K562 (cell line): ENCODE data around the gene NINL. TPM values are rescaled to one million over a fixed set of nuclear protein-coding genes. Genes with fewer than 3 reads are reported as not detected.
"Not testable (repeated sequence)": the region's sequence is repeated elsewhere in the genome, so short reads cannot be mapped to it uniquely, and the experiment has no call there.

Source experiments
- ATAC-seq: fragments of 200-7000 bp; cut with Tn5 transposase; 3 replicates; pipeline ENCODE4 v1.9.1; 2020; ENCODE audit warnings: moderate library complexity
- BruUV-seq: library from RNA; stranded (reverse); fragments of 400-500 nt; replicated peaks from 2 replicates; lab custom pipeline; 2021; lab: Mats Ljungman, UMichigan
- CTCF ChIA-PET: fragments of 300-600 bp; formaldehyde crosslinking; extraction: SDS; loops from one replicate; lab custom pipeline; 2021; ENCODE audit warnings: low intra/inter-chr PET ratio; lab: Yijun Ruan, JAX
- POLR2A ChIA-PET: fragments of 300-600, 350-650 bp; sonication (Branson Sonifier 250); formaldehyde crosslinking; extraction: SDS; loops from one replicate; lab custom pipeline; 2021; ENCODE audit warnings: antibody characterized with exemption, inconsistent platforms; lab: Yijun Ruan, JAX
- DNase-seq, 4 experiments: peaks; one replicate each; pipeline versions ENCODE4 v3.0.0 to v3.0.0-alpha.2; 2011 to 2018; ENCODE audit warnings: low spot score in 3 of 4, mixed read lengths in 3 of 4; ENCODE audit errors: extremely low read depth in 1 of 4
- FAIRE-seq: peaks from 2 replicates; lab custom pipeline; 2011; peaks lifted over from hg19 to GRCh38; lab: Jason Lieb, UNC
- H2AFZ ChIP-seq: 2 replicates; pipeline ENCODE4 v1.6.0; 2011; ENCODE audit warnings: low read depth, low read length, control low read depth, inconsistent platforms
- H3K27ac ChIP-seq: fragments of 200-600 bp; 3 replicates; pipeline ENCODE4 v1.8.0; 2011; ENCODE audit warnings: low read depth, mild to moderate bottlenecking, control low read depth, inconsistent platforms, low read length, moderate library complexity, mixed read lengths; ENCODE audit errors: extremely low read depth
- H3K27me3 ChIP-seq, 2 experiments: fragments of 300-600 bp in 1 of 2; 2 replicates in 1 of 2; 3 replicates in 1 of 2; pipeline versions ENCODE4 v1.6.0 to v1.8.0; 2011; ENCODE audit warnings: inconsistent platforms in 2 of 2, low read length in 2 of 2, mild to moderate bottlenecking in 1 of 2, mixed read lengths in 1 of 2, moderate library complexity in 1 of 2; ENCODE audit not compliant: control insufficient read depth in 2 of 2, insufficient read depth in 2 of 2
- H3K36me3 ChIP-seq: fragments of 300-600 bp; 3 replicates; pipeline ENCODE4 v1.8.0; 2011; ENCODE audit warnings: mild to moderate bottlenecking, low read length, inconsistent platforms; ENCODE audit not compliant: control insufficient read depth, insufficient read depth
- H3K4me1 ChIP-seq, 2 experiments: fragments of 200-600 bp in 1 of 2; replicated peaks in 1 of 2; 2 replicates in 1 of 2; 3 replicates in 1 of 2; pipeline versions ENCODE4 v1.5.1 to v1.8.0; 2011; ENCODE audit warnings: inconsistent platforms in 2 of 2, low read length in 2 of 2, mild to moderate bottlenecking in 1 of 2, mixed read lengths in 1 of 2, moderate library complexity in 1 of 2; ENCODE audit not compliant: control insufficient read depth in 2 of 2, insufficient read depth in 2 of 2
- H3K4me2 ChIP-seq: 2 replicates; pipeline ENCODE4 v1.6.1; 2011; ENCODE audit warnings: low read length, control low read depth, inconsistent platforms, mixed read lengths; ENCODE audit not compliant: insufficient read depth
- H3K4me3 ChIP-seq: fragments of 200-600 bp; sonication (generic), shearing (Covaris generic); 2 replicates; pipeline ENCODE4 v1.5.1; 2016; ENCODE audit warnings: control low read depth, inconsistent platforms
- H3K79me2 ChIP-seq: fragments of 200-600 bp; 3 replicates; pipeline ENCODE4 v1.8.0; 2011; ENCODE audit warnings: low read length, inconsistent platforms; ENCODE audit not compliant: control insufficient read depth, insufficient read depth
- H3K9ac ChIP-seq, 2 experiments: 2 replicates each; pipeline versions ENCODE4 v1.6.0 to v1.6.1; 2011; ENCODE audit warnings: low read depth in 2 of 2, low read length in 2 of 2, control low read depth in 1 of 2, inconsistent platforms in 1 of 2, mild to moderate bottlenecking in 1 of 2, mixed read lengths in 1 of 2; ENCODE audit not compliant: insufficient read depth in 1 of 2
- H3K9me1 ChIP-seq: one replicate; pipeline ENCODE4 v1.6.0; 2011; ENCODE audit warnings: inconsistent platforms, mild to moderate bottlenecking, low read length, moderate library complexity; ENCODE audit not compliant: control insufficient read depth, insufficient read depth
- H3K9me3 ChIP-seq: replicated peaks from 2 replicates; pipeline ENCODE4 v1.5.1; 2011; ENCODE audit warnings: low read depth, low read length, inconsistent platforms; ENCODE audit not compliant: control insufficient read depth, insufficient read depth
- H4K20me1 ChIP-seq: replicated peaks from 2 replicates; pipeline ENCODE4 v1.6.1; 2011; ENCODE audit warnings: low read length, inconsistent platforms, mixed read lengths; ENCODE audit not compliant: control insufficient read depth, insufficient read depth
- CCNT2 ChIP-seq: IDR thresholded peaks from 2 replicates; pipeline ENCODE4 v1.6.1; 2011; ENCODE audit warnings: borderline replicate concordance, low read depth, mild to moderate bottlenecking, moderate library complexity, mixed read lengths, low read length; ENCODE audit not compliant: insufficient read length; ENCODE audit errors: extremely low read depth
- EWSR1 ChIP-seq: fragments of 450-650 bp; IDR thresholded peaks from 2 replicates; pipeline ENCODE4 v1.6.1; 2018; ENCODE audit warnings: borderline replicate concordance, mild to moderate bottlenecking, low read depth, moderate library complexity; ENCODE audit not compliant: partially characterized antibody
- FIP1L1 ChIP-seq: fragments of 200-400 bp; formaldehyde crosslinking; IDR thresholded peaks from 2 replicates; pipeline ENCODE4 v1.6.1; 2018; ENCODE audit warnings: mild to moderate bottlenecking, low read depth, low read length; ENCODE audit not compliant: poor library complexity, severe bottlenecking
- HDAC8 ChIP-seq: fragments of 450-650 bp; IDR thresholded peaks from 2 replicates; pipeline ENCODE4 v1.6.1; 2016; ENCODE audit warnings: mild to moderate bottlenecking, missing genetic modification characterization, moderate library complexity, missing compliant biosample characterization
- SFPQ ChIP-seq: fragments of 200-400 bp; formaldehyde crosslinking; IDR thresholded peaks from 2 replicates; pipeline ENCODE4 v1.6.1; 2017; ENCODE audit warnings: mild to moderate bottlenecking, low read depth, low read length, moderate library complexity
- ZNF174 ChIP-seq: fragments of 250-450 bp; sonication (Bioruptor Pico); IDR thresholded peaks from 2 replicates; pipeline ENCODE4 v1.4.0; 2020; ENCODE audit warnings: mild to moderate bottlenecking
- WGBS: fragments of 100-300 bp; shearing (Covaris generic); methylation state at CpG from one replicate; pipeline ENCODE4 v1.1.6; 2016; ENCODE audit warnings: low coverage, mixed read lengths; ENCODE audit not compliant: insufficient coverage; ENCODE audit errors: missing lambda C conversion rate; 5-methylcytosine and 5-hydroxymethylcytosine counted together
- in situ Hi-C: fragments of 300-500 bp; cut with MboI; formaldehyde crosslinking; loops from 4 replicates; pipeline ENCODE4 v1.15.0; 2018; ENCODE audit warnings: inconsistent platforms, mixed read lengths
- intact Hi-C: fragments of 100-400 bp; cut with micrococcal nuclease; formaldehyde crosslinking; loops from 2 replicates; pipeline ENCODE4 v1.14.2; 2022
- polyA plus RNA-seq, 8 experiments: library from polyadenylated mRNA; depleted of rRNA in 4 of 8; stranded (reverse) in 5 of 8; unstranded in 3 of 8; fragments of >200 nt; fragmentation: Nextera tagmentation in 2 of 8; fragmentation: Illumina TruSeq in 1 of 8; extraction: Ambion mirVana in 2 of 8; extraction: Trizol in 1 of 8; gene quantifications; 2 replicates each; pipeline versions ENCODE4 v1.2.1 to v1.2.3, GENCODE V29; 2011 to 2014; ENCODE audit warnings: inconsistent platforms in 1 of 8, missing spikeins in 1 of 8
- total RNA-seq, 7 experiments: library from RNA; depleted of rRNA in 6 of 7; stranded (reverse); fragments of >200 nt in 6 of 7; fragmentation: Illumina TruSeq in 2 of 7; extraction: Trizol in 2 of 7; gene quantifications; 2 replicates each; pipeline versions ENCODE4 v1.2.1 to v1.2.3, GENCODE V29; 2011 to 2021; ENCODE audit warnings: low replicate concordance in 1 of 7

The NINL gene
- total and polyA plus RNA-seq, 9 of the 15 experiments (the other 6 are each of a cell fraction or from before 2014, with no cell fraction given), result 0.03 to 0.22 (median 0.05) TPM; not detected in 5

GRCh38 chr20:25503936-25504335 lies 81.4 kb downstream of the NINL start (continued):
- TF ChIP-seq SFPQ (no peak), ZNF174 (CRISPR knock-in tag) (no peak), EWSR1 (no peak), HDAC8 (no peak), FIP1L1 (no peak), CCNT2 (no peak)

GRCh38 chr20:25503051-25503639 lies 82.2 kb downstream of the NINL start:
- intact Hi-C loops, H4K20me1 ChIP-seq, H3K9me3 ChIP-seq, CTCF ChIA-PET, in situ Hi-C loops, H3K27ac ChIP-seq, H3K4me2 ChIP-seq, H3K9ac ChIP-seq, DNase-seq, H3K4me1 ChIP-seq, BruUV-seq, POLR2A ChIA-PET, H2AFZ ChIP-seq, H3K9me1 ChIP-seq, H3K79me2 ChIP-seq, H3K36me3 ChIP-seq, H3K4me3 ChIP-seq, FAIRE-seq, ATAC-seq: not testable (repeated sequence)
- 0% methylated on average over 2 of the region's 6 CpGs for whole genome bisulfite sequencing
- H3K27me3 ChIP-seq, result peaks cover 6 to 44% of the 10 kb centered on the region in 2 experiments; a peak in 4 of 5 replicates
